HG03196 (cell line): ENCODE results near the gene PPP2R2C.

Source experiments
- ATAC-seq: cut with Tn5 transposase; IDR thresholded peaks from one replicate; pipeline ENCODE4 v1.9.1; 2021; ENCODE audit not compliant: unreplicated experiment

Gene PPP2R2C

GRCh38 chr4:6426571-6427438 is 45.6 kb downstream of the PPP2R2C start:
- ATAC-seq = no peak

GRCh38 chr4:6425911-6426310 is 46.5 kb downstream of the PPP2R2C start:
- ATAC-seq = no peak

GRCh38 chr4:6425336-6425735 is 47.1 kb downstream of the PPP2R2C start:
- no peak for ATAC-seq

GRCh38 chr4:6424425-6424824 is 48.0 kb downstream of the PPP2R2C start:
- no peak for ATAC-seq

- peak; percentile 70 for ATAC-seq
These were observed 48.8 kb downstream of the PPP2R2C start for GRCh38 chr4:6423575-6423974.

- ATAC-seq = no peak
These were observed 49.5 kb downstream of the PPP2R2C start for GRCh38 chr4:6422866-6423265.

- ATAC-seq = no peak
These were observed 50.3 kb downstream of the PPP2R2C start for GRCh38 chr4:6422105-6422504.

- no peak for ATAC-seq
These were observed 51.0 kb downstream of the PPP2R2C start for GRCh38 chr4:6421397-6421796.

GRCh38 chr4:6420972-6421371 is 51.4 kb downstream of the PPP2R2C start:
- no peak for ATAC-seq

GRCh38 chr4:6420036-6420435 is 52.4 kb downstream of the PPP2R2C start:
- ATAC-seq = no peak

- ATAC-seq = no peak
These were observed 52.9 kb downstream of the PPP2R2C start for GRCh38 chr4:6419452-6420028.

- no peak for ATAC-seq
These were observed 54.1 kb downstream of the PPP2R2C start for GRCh38 chr4:6418193-6418755.

- ATAC-seq = no peak
These were observed 54.8 kb downstream of the PPP2R2C start for GRCh38 chr4:6417516-6418050.

GRCh38 chr4:6416518-6417286 is 55.7 kb downstream of the PPP2R2C start:
- no peak for ATAC-seq

GRCh38 chr4:6415031-6415705 is 57.2 kb downstream of the PPP2R2C start:
- no peak for ATAC-seq

- ATAC-seq = no peak
These were observed 57.8 kb downstream of the PPP2R2C start for GRCh38 chr4:6414578-6414977.

- no peak for ATAC-seq
These were observed 61.8 kb downstream of the PPP2R2C start for GRCh38 chr4:6410664-6411063.

GRCh38 chr4:6410068-6410467 is 62.3 kb downstream of the PPP2R2C start:
- ATAC-seq = no peak

- no peak for ATAC-seq
These were observed 63.0 kb downstream of the PPP2R2C start for GRCh38 chr4:6409381-6409780.

- no peak for ATAC-seq
These were observed 64.2 kb downstream of the PPP2R2C start for GRCh38 chr4:6408263-6408662.

GRCh38 chr4:6405397-6405706 is 67.1 kb downstream of the PPP2R2C start:
- no peak for ATAC-seq
